HG02938 (cell line): ENCODE results near the gene NDST3.

ENCODE experiments used
- ATAC-seq: cut with Tn5 transposase; IDR thresholded peaks from one replicate; pipeline ENCODE4 v1.9.1; 2021; ENCODE audit warnings: mild to moderate bottlenecking, moderate library complexity; ENCODE audit not compliant: unreplicated experiment

Gene NDST3

DNA sequence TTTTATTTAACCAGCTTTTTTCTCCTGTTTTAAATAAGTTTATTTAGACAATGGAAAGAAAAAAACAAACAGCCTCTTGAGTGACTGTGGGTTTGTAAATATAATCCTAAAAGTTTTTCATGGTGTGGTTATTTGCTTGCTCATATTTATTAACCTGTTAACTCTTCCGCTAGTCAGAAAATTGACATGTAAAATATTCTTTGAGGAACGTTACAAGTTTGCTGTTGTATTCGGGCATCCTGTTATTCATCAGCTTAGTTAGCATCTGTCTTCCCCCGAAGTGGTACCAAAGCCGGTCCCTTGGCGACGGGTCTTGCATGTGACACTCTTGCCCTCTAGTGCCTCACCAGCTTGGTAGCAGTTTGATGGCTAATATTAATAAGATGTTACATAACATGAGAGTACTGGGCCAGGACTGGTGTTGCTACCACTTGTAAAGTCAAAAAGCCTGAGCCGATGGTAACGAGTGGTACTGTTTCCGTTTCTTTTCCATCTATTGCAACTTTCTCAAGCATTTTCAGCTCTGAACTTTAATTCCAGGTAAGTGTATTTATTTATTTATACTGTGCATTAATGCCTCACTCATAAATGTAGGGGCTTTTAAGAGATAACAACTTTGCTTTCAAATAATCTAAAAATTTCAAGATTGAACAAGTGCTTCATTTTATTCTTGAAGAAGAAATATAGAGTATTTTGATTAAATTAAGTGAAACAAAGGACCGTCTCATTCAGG, at the start of gene NDST3:
Gene NDST3 (plus strand): TSS at position 434 of the 733 bp plus-strand sequence. CDS start 19,425 bp downstream, outside the sequence.
- ATAC-seq = peak; percentile 49

DNA sequence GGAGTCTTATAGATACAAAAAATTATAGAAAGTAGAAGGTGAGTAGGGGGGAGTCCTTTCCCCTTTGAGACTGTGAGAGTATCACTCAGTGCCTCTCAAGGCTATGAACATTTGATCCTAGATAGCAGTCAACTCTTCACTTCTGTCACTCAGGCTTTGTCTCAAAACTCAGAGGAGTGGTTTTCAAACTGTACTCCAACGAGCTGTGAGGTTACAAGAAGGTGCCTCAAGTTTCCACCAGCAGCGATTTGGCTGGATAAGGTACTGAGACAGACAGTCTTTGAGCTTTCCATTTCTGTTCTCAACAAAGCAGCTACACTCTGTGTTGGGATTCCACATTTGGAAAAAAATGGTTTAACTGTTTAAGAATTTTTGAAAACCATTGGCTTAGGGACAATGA, 48.0 kb upstream of the NDST3 start:
- no peak for ATAC-seq

DNA sequence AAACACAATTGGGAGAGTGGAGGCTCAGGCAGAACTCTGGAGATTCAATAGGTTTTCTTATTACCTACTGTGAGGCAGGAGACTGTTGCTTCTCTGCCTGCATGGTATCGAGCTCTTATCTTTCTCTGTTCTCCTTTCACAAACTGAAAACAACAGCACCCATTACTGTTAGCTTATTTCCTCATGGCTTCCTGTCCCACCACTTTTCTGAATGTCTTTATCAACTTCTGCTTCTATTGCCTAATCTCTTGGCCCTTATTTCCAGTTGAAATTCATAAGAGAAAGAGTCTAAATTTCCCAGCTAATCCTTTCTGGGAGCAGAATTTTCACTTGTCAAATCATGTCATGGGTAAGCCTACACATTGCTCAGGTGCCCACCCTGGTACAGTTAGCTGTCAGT, 46.8 kb upstream of the NDST3 start:
- ATAC-seq = no peak

DNA sequence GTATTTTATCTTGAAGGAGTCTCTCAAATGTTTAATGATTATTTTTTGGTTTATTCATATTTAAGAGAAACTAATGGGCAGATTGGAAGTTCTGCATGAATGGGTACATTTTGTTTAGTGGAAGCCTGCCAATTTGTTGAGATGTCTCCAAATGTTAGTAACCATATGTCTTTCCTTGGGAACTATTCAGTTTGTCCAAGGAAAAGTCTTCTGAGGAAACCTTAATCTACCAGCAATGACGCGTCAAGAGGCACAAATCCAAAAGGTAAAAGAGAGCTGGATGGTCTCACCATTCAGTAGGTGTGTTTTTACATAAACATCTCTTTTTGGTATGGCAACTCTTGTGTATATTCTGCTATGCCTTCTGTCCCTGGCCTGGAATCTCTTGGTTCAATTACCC, 37.4 kb upstream of the NDST3 start:
- no peak for ATAC-seq

DNA sequence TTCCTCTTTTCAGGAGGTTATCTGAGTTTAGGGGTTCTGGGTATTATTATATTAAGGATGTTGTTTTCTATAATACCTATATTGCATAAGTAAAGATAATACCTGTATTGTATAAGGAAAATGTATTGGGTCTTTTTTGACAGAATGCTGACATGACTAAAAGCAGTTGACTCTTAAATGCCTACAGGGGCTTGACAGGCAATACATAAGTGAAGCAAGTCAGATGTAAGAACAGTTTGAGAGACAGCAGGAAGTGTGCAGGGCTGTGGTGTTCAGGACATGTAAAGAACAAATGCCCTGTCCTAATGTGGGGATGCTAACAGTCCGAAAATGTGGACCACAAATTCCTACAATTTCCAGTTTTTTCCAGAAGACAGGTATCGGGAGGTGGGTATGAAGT, 30.2 kb upstream of the NDST3 start:
- ATAC-seq = no peak

DNA sequence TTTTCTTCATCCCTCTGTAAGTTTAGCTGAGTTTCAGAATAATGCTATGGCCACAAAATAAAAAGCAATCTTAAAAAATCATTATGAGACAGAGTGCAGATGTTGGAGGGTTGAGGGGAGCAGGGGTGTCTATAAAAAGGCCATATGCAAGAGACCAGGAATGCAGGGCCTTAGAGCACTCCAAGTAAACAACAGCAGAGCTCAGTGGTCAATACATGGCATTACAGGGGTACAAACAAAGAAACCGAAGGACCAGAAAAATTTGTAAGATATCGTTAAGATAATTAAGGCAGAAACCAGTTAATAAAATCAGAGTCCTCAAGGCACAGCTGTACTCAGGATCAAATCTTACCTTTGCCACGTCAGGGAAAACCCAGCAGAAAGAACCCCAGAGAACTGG, 28.4 kb upstream of the NDST3 start:
- no peak for ATAC-seq

DNA sequence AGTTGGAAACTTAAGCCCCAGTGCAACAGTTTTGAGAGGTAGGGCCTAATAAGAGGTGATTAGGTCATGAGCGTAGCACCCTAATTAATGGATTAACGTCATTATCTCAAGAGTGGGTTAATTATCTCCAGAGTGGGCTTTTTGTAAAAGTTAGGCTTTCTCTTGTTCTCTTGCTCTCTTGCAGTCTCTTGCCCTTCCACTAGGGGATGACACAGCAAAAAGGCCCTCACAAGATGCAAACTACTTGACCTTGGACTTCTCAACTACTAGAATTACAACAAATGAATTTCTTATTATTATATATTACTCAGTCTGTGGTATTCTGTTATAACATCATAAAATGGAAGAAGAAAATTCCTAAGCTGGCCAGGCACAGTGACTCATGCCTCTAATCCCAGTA, 22.1 kb upstream of the NDST3 start:
- no peak for ATAC-seq

DNA sequence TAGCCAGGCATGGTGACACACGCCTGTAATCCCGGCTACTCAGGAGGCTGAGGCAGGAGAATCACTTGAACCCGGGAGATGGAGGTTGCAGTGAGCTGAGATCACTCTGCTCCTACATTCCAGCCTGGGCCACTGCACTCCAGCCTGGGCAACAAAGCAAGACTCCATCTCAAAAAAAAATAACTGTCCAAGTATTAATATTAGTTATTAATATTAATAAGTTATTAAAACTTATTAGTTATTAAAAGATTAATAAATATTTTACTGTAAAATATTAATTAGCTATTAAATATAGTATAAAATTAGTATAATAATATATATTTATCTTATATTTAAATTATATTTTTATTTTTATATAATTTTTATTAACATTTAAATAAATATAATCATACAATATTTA, 19.5 kb upstream of the NDST3 start:
- no peak for ATAC-seq

DNA sequence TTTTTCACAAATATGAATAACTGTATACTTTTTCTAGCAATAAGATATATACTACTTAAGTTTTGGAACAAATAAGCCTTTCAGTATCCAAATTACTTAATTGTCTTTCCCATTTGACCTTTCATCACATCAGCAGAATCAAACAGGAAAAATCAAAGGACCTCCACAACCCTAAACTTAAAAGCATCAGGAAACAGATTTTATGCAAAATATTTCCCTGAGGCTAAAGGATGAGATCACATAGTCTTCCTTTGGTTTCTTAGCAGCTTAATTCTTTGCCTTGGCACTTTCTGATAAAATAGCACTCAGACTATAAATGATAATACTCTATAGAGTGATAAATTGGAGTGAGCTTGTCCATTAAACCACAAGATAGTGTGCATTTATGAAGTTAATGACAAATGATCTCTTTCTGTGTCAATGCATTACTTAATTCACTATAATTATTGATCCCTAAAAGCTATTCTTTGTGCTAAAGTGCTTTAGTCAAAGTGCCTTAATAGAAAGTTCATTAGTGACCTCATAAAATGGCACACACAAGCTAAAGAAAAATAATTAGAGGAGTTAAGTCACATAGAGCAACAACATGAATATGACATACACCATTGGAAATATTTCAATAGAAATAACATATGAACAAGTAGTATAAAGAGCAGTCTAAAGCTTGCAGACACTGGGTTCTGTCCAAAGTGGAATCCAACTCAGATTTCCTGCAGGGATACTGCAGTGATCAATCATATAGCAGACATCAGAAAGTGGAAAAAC, 15.7 kb upstream of the NDST3 start:
- no peak for ATAC-seq

DNA sequence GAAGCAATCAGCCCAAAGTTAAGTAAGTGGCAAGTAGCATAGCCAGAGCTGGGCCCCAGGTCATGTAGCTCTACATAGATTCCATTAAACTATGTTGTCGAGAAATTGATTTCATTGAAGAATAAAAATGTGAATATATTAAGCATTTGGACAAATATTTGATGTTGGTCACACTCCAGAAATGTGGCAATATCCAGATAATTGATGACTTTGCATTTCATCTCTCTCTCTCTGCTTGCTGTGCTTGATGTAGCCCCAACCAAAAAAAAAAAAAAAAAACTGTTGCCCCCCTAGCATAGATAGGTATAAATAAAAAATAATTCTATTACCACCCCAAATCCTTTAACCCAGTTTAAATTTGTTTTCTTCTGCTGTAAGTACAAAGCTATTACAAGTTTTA, 7.5 kb upstream of the NDST3 start:
- no peak for ATAC-seq

DNA sequence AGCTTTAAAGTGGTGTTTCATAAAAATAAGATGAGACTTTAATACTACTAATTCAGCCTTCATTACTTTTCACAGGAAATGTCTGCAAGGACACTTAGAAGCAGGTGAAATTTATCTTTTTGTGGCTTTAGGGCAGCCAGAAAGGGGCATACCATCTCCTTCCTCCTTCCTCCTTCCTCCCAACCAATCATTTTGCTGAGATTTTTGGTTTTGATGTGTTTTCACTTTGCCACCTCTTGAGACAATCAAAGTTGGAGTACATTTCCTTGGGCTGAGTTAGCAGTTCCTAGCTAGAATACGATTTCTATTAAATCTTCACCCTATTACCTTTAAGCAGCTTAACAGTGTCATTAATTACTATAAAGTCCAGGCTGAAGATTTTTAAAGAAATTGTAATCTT, 5.1 kb upstream of the NDST3 start:
- no peak for ATAC-seq

DNA sequence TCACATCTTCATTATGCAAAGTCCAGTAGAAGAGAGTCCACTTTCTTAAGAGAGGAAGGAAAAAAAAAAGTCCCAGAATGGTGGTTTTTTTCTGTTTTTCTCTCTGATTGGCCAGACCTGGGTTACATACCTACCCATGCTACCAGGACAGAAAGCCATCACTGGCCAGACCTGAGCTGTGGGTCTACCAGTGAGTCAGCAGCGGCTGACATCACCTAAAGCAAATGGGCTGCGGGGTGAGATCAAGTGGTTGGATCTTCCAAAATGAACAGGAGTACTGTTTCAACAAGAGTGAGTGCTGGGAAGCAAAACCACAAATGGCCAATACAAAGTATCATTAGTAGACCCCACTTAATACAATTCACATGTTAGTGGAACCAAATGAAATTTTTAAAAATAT, 1.6 kb upstream of the NDST3 start:
- ATAC-seq = no peak

DNA sequence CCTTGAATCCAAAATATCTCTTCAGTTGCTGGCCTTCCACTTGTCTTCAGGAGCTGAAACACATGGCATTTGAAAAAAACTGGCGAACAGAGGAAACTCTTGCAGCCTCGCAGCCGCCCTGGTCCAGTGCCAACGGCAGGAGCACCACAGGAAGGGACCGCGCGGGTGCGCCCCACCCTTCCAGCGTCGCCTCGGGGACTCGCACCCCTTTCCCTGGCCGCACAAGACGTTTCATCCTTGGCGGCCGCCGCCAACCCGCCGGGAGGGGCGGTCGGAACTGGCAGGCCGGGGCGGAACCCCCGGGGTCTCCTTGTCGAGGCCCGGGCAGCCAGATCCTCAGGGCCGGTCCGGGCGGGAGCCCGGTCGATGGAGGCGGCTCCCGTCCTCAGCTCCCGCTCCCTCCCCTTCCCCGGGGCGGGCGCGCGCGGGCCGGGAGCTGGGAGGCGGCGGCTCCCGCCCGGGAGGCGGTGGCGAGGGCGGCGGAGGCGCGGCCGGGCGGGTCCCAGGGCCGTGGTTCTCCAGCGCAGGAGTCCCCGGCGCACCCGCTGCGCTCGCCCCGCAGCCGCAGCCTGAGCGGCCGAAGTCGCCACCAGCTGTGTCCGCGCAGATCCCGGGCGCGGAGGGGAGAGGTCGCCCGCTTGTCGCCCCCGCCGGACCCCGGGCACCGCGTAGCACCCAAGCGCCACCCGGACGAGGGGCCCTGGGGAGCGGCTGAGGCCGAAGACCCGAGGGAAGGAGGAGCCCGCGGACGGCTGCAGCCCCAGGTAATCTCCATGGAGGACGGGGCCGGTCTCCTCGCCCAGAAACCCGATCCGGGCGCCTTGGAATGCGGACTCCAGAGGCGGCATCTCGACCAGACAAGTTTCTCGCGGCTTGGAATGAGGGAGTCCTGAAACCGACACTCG, 886 bp upstream of the NDST3 start:
- no peak for ATAC-seq

DNA sequence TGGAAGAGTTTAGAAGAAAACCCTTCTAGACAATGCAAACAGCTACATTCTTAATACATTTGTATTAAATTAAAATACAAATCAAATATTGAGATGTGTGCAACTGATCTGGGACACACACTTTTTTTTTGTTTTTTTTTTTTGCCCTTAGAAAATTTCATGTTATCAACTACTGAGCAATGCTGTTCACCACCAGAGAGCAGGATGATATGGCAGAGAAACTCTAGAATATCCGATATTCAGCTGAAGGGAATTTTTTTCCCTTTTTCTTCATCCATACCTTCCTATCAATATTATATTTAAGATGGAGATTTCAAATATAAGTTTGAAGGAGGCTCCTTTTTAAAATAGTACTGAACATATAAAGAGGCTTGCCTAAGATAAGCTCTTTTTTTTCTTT, 1.0 kb downstream of the NDST3 start:
- no peak for ATAC-seq

DNA sequence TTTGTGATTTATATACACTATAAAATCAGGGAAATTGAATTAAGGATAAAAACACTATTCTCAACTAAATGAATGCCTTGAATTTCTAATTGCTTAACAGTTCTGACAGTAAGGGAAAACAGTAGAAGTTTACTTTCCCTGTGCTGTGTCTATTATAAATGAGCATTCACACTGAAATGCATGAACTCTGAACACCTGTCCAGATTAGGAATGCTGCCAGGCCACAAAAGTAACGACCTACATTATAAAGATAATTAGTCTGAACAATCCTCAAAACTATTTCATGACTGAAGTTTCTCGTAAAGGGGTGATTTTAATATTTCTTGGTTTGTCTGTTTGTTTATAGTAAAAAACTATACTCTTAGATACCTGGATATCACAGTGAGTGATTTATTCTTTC, 2.0 kb downstream of the NDST3 start:
- ATAC-seq = no peak

DNA sequence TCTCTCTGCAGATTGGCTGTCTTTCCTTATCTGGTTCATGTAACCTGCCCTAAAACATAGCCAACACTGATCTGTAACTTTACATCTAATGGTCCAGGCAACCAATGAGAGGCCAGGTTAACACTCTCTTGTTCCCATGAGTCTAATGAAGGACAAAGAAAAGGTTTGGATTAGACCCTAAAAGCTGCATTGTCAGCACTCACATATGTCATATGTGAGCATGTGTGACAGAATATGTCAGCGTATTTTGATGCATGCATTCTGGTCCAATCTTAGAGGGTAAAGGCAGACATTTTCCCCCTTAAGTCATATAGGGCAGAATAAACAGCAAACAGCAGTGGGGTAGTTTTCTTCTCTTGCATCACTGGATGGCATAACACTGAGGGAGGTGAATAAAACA, 3.7 kb downstream of the NDST3 start:
- ATAC-seq = no peak

DNA sequence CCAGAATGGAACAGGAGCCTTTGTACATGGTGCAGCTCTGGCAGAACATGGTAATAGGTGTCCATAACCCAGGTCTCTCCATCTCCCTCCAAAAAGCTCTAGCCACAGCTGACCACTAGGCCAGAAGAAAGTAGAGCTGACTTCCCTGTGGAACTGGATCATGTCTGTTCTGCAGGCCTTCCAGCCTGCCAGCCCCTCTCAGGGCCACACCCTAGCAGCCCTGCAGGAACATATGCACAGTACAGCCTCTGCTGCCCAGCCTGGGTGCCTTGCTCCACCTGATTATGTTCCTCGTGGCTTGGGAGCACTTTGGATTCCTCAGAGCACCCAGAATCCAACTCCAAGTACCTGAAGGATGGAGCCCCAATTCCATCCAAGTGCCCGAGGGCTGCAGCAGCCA, 12.0 kb downstream of the NDST3 start:
- no peak for ATAC-seq

DNA sequence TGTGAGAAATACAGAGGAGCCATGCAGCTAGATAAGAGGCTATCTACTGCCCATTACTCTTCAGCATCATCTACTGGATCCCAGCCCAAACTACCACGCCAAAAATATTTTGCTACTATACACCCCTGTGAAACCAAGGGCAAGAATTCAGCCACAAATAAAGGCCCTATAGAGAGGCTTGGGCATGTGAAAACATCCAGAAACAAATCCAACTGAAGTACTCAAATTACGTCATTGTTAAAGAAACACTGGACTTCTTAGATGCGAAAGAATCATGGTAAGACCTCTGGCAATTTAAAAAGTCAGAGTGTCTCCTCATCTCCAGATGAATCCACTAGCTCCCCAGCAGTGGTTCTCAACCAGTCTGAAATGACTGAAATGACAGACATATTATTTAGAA, 12.8 kb downstream of the NDST3 start:
- ATAC-seq = no peak

DNA sequence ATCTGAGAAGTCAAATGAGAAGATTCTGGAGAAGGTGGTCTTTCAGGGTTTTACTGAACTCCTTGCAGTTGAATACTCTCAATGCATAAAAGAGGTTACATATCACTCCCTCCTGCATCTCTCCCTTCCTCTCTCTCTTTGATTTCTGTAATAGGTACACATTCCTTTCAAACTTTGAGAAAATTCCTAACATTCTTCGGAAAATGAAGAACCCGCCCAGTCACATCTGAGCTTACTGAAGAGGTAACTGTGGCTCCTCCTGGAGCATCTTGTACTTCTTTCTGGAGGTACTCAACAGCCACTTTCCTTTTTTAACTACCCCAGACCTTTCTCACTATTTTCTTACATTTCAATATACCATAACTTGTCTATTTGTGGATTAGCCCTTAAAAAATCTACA, 24.7 kb downstream of the NDST3 start:
- no peak for ATAC-seq

DNA sequence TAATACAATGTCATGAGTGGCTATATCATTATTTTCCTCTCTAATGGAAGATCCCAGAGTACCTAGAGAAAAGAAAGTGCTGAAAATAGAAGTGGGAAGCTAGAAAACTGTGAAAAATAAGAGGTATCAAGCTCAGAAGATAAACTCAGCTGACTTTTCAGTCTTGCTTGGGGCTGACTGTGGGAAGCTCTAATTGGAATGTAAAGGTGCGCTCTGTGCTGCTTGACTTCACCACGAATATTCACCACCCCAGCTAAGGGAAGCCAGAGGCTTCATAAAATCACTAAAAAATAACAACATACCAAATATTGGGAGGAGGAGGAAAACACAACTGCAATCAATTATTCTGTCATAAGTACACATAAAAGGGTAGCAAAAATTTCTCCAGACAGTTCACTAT, 25.1 kb downstream of the NDST3 start:
- ATAC-seq = no peak

DNA sequence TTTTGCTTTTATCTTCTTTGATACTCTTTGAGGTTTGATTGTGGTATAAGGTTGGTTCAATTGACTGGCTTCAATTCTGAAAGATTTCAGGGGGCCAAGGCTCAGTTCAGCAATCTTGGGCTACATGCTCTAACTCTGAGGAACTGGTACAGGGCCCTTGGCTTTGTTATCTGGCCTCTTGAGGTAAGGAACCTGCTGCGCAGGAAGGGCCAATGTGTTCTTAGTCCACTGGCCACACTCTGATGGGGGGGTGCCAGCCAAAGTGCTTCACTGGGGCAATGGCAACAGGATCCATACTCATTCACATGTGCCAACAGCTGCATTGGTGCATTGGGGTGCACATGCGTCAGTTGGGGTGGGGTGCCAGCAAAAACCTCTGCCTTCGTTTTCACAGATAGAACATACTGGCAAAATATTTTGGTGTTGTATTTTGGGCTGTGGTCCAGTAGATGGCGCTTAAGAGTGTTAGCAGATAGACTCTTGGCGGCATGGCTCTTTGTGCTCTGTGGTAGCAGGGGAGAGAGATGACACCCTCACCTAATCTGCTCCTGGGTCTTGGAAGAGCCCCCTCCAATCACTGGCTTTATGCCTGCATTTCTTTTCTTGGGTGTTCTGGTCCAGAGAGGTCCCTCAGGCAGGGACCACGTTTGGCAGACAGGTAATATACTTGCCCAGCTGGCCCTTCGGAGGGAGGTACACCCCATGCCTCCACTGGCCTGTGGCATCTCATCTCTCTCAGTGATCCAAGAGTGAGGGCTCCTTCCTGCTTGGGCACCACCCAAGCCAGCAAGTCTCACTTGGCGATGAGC, 42.9 kb downstream of the NDST3 start:
- ATAC-seq = peak; percentile 83
